ENCODE measurements around the gene NOSTRIN.

DNA sequence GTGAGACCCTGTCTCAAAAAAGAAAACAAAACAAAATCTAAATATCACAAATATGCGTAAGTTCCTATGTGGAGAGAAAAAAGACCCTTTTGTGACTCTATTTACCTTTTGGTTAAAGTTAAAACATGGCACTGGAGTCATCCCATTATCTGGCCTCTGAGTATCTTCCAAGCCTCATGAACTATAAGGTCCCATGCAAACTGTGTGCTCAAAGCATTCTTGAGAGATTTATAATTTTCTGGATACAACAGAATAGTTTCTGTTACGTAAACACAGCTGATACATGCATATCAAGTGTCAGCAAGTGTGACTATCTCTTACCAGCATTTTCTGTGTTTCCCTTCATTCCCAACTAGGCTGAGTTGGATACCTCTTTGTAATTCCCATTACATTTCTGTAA, 8.8 kb upstream of the NOSTRIN start:
- TF ChIP-seq YY1 (IDR thresholded peaks at IDR 0.05; ENCODE audit: insufficient read depth, insufficient read length) (no peak), ZNF274 (IDR thresholded peaks at IDR 0.05; ENCODE audit: low read depth, low read length) (no peak)

Measured in NT2/D1 (cell line).